ENCODE measurements around the gene CENPB. TPM values are rescaled to one million over a fixed set of nuclear protein-coding genes. Genes with fewer than 3 reads are reported as not detected.

The CENPB gene
- total RNA-seq, 1 donor from 2014 or later, result 78.4 TPM

DNA sequence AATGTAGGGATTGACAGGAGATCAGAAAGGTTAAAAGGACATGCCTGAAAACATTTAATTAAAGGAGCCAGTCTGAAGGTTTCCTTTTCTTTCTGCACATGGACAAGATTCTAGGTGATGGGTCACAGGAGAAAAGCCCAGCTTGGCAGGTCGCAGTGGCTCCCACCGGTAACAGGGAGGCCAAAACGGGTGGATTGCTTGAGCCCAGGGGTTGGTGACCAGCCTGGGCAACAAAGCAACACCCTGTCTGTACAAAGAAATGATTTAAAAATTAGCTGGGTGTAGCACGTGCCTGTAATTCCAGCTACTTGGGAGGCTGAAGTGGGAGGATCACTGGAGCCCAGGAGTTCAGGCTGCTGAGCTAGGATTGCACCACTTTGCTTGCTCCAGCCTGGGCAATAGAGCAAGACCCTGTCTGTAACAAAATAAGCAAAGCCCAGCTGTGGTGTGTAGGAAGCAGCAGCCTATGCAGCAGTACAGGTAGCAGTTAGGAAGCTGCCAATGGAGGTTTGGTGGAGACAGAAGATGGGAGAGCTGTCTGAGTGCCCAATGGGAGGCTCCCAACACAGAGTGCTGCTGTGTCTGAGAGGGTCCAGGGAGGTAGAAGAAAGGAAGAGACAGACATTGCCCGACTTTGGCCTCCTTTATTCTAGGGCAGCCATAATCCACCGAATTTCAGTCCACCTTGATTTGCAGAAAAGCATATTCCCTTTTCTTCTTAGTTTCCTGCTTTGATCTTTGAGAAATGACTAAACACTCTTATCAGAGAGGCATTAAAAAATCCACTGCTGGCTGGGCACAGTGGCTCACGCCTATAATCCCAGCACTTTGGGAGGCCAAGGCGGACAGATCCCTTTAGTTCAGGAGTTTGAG, 26.7 kb upstream of the CENPB start:
- intact Hi-C loops (cut with micrococcal nuclease), result loop anchor here (5.0 kb wide), 2 partner anchors 34 to 224 kb away; partner anchors contain the start of gene MAVS

DNA sequence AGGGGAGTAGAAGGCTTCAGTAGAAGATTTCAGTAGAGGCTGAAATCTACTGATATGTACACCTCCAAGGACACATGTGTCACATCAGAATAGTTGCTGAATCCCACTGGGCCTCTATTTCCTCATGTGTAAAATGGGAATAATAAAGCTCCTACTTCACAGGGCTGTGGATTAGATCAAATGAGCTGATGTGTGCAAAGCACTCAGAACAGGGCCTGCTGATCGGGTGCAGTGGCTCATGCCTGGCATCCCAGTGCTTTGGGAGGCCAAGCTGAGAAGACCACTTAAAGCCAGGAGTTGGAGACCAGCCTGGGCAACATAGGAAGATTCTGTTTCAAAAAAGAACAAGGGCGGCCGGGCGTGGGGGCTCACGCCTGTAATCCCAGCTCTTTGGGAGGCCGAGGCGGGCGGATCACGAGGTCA, 25.7 kb upstream of the CENPB start:
- intact Hi-C loops (cut with micrococcal nuclease), result loop anchor here (5.0 kb wide), 2 partner anchors 35 to 225 kb away; partner anchors contain the start of gene MAVS

DNA sequence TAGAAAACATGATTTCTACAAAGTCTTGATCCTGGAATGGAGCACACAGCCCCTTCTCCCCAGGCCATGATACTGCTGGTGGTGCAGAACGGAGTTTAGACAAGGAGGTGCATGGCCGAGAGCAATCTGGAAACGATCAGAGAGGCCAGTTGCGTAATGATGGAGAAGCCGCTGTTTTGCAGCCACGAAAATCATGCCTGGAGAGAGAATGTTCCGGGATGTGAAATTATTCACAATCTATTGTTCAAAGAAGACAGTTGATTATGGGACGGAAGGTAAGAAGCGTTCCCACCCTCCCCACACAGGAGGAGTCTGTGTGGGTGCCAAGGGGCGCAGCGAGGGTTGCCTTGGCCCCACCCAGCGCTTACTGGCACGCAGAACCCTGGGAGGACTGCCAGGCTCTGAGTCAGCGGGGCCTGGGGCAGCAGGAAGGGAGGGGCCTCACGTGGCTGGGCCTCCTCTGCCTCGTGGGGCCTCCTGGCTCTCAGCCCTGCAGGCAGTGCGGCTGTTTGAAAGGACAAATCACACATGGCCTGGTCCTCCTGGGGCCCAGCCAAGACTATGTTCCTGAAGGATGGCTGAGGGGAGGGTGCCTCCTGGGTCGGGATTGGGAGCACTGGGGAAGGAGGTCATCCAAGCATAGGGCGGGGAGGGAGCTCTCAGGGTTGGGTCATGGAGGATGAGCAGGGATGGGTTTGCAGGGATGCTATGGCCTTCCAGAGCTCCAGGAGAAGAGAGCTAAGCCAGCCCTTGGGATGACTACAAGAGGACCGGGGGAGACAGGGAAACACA, 25.1 kb upstream of the CENPB start:
- intact Hi-C loops (cut with micrococcal nuclease), result loop anchor here (1.0 to 5.0 kb wide), 6 partner anchors 9 to 226 kb away; partner anchors contain the start of genes AP5S1, CDC25B, MAVS and PANK2

DNA sequence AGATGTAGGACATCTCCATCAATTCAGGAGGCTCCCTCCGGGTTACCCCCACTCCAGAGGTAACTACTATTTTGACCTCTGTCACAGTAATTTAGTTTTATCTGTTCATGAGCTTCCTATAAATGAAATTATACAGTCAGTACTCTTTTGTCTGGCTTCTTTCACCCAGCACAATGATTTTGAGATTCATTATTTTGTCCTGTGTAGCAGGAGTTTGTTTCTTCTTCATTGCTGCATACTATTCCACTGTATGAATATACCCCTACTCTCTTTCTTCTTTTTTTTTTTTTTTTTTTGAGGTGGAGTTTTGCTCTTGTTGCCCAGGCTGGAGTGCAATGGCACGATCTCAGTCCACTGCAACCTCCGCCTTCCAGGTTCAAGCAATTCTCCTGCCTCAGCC, 22.0 kb upstream of the CENPB start:
- intact Hi-C loops (cut with micrococcal nuclease), result no loop called here

DNA sequence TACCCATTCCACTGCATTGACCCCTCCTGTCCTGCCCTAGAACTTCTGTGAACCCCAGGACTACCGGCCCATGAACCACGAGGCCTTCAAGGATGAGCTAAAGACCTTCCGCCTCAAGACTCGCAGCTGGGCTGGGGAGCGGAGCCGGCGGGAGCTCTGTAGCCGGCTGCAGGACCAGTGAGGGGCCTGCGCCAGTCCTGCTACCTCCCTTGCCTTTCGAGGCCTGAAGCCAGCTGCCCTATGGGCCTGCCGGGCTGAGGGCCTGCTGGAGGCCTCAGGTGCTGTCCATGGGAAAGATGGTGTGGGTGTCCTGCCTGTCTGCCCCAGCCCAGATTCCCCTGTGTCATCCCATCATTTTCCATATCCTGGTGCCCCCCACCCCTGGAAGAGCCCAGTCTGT, 18.2 kb upstream of the CENPB start:
- intact Hi-C loops (cut with micrococcal nuclease), result no loop called here

DNA sequence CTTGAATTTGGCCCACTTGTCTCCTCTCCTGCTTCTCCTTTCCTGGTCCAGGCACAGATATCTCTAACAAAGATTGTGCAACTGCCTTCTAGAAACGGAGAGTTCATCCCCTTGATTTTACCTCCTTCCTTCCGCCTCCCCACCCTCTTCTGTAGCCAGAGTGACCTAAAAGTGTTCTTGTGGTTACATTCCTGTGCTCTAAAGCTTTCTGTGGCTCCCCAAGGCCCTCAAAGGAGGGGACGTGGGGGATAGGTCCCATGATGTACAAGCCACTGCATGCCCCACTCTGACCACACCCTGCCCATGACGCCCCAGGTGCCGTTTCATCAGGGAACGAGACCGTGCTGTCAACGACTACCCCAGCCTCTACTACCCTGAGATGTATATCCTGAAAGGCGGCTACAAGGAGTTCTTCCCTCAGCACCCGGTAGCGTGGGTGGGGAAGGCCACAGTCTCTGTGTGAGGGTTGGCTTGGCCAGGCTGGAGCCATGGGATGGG, 17.8 kb upstream of the CENPB start:
- intact Hi-C loops (cut with micrococcal nuclease), result no loop called here

DNA sequence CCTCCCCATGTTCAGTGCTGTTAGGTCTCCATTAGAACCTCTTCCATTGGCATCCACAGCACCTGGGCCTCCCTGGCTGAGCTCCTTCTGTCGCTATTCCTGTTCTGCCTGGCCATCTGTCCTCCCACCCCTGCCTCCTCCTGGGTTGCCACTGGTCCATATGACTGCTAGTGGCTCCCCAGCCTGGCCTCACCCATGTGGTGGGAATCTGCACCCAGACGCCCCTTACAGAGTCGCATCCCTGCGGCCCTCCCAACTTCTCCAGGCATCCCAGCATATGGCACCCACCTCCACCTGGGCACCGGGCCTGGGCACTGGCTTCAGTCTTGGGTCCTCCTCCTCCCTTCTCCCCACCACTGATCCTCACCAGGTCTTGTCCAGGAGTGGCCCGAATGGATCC, 17.3 kb upstream of the CENPB start:
- intact Hi-C loops (cut with micrococcal nuclease), result no loop called here

DNA sequence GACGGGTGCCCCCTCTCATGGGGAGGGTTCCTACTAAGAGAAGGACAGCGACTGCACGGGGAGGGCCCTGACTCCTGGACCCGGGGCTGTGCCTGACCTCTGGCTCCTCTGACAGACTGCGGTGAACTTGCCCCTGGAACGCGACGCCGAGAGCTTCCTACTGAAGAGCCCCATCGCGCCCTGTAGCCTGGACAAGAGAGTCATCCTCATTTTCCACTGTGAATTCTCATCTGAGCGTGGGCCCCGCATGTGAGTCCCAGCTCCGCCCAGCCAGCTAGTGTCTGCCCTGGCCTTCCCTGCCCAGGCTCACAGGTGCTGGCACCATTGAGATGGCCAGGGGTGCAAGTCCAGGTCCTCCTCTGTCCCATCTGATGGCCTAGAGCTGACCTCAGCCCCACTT, 16.7 kb upstream of the CENPB start:
- intact Hi-C loops (cut with micrococcal nuclease), result no loop called here

DNA sequence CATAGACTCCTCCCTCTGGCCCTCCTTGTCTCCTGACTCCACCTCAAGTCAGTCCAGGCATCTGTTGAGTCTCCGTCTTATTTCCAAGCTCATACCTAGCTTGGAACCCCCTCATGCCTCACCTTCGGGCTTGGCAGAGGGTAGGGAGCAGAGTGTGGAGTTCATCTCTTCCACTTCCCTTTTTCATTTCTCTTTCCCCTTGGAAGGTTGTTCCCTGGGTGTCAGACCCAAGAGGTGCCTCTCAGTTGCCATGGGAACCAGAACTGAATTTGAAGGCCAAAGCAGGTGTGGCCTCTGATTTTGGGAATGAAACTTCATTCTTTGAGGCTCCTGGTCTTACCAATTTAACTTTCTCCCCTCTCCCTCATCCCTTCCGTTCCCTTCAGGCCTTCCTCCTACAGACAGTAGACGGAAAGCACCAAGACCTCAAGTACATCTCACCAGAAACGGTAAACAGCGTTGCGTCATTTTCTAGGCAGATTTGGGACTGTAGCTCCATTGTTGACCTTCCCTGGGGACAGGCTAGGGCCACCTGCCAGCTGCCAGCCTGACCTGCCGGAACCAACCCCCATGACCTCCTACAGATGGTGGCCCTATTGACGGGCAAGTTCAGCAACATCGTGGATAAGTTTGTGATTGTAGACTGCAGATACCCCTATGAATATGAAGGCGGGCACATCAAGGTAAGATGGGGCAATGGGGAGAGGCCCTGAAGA, 16.1 kb upstream of the CENPB start:
- intact Hi-C loops (cut with micrococcal nuclease), result no loop called here

DNA sequence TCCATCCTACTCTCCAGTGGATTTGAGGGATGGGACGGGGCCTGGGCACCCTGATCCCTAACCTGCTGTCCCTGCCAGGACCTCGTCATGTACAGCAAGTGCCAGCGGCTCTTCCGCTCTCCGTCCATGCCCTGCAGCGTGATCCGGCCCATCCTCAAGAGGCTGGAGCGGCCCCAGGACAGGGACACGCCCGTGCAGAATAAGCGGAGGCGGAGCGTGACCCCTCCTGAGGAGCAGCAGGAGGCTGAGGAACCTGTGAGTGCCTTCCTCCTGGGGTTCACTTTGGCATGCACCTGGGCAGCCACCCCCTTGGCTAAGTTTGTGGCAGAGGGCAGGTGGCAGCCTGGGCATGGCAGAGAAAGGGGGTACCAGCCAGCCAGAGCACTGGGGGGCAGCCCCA, 15.3 kb upstream of the CENPB start:
- intact Hi-C loops (cut with micrococcal nuclease), result no loop called here

DNA sequence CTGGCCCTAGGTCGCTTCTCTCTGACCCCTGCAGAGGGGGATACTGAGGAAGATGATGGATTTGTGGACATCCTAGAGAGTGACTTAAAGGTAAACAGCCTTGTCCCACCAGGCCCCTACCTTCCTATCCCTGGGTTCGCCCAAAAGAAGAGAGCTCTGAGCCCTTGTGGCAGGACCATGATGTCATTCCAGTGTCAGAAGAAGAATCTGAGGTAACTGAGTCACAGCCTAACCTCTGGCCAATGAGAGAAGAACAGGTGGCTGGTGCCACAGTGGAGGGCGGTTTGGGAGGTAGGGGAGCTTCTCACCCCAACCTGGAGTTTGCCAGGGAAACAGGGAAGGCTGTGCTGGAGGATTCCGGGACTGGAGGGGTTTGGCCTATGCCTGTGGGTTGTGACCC, 14.8 kb upstream of the CENPB start:
- intact Hi-C loops (cut with micrococcal nuclease), result no loop called here

DNA sequence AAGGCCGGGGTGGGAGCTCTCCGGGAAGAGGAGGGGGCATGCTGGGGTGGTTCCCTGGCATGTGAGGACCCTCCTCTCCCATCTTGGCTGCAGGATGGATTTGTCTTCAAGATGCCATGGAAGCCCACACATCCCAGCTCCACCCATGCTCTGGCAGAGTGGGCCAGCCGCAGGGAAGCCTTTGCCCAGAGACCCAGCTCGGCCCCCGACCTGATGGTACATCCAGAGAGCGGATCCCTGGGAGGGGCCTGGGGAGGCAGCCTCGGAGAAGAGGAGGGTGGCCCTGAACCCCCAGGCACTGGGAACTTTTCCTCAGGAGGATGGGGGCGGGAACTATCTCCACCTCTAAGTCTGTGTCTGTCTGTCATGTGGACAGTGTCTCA, 14.3 kb upstream of the CENPB start:
- intact Hi-C loops (cut with micrococcal nuclease), result no loop called here

DNA sequence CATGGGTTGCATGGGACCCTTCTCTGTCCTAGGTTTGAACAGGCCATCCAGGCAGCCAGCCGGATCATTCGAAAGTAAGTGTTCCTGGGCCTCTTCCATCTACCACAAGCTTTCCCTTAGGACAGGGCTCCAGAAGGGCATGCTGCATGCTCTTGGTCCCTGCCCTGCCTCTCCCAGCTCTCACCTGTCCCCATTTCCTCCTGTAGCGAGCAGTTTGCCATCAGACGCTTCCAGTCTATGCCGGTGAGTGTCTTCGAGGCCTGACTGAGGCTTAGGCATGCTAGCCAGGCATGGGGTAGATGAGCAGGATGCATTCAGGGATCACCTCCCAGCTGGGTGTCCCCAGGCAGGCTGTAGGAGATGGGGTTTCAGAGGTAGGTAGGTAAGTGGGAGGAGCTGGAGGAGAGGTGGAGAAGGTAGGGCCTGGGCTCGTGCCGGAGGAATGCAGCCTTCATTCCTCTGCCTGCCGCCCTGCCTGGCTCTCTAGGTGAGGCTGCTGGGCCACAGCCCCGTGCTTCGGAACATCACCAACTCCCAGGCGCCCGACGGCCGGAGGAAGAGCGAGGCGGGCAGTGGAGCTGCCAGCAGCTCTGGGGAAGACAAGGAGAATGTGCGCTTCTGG, 13.8 kb upstream of the CENPB start:
- intact Hi-C loops (cut with micrococcal nuclease), result no loop called here

DNA sequence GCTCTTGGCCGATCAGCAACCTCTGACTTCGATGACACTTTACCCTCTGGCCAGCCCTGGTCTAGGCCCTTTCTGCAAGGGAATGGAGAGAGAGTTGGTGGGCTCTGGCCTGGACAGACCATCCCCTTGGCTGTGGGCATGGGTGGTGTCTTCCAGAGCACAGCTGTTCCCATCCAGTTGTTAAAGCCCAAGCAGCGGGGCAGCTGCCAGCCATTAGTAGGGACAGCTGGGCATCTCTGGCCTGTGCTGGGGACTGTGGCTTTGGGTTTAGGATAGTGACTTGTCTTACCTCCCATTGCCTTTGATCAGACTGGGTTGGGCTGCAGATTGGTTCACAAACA, 12.3 kb upstream of the CENPB start:
- intact Hi-C loops (cut with micrococcal nuclease), result loop anchor here (5.0 kb wide), 2 partner anchors 108 to 392 kb away; partner anchors contain the start of gene DNAAF9

DNA sequence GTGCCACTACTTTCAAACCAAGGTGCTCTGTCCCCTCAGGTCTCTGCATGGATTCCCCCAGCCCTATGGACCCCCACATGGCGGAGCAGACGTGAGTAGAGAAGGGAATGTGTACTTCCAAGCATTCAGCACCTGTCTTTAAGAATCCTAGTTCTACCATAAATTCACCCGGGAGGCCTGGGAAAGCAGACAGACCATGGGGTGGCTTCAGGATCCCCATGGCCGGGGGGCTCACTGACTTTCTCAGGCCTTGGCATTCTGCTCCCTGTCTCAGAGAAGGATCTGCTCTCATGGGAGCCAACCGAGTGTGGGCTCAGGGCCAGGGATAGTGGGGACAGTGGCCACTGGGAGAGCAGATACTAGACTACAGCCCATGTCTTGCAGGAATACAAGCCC, 11.8 kb upstream of the CENPB start:
- intact Hi-C loops (cut with micrococcal nuclease), result loop anchor here (5.0 kb wide), 2 partner anchors 109 to 391 kb away; partner anchors contain the start of gene DNAAF9

DNA sequence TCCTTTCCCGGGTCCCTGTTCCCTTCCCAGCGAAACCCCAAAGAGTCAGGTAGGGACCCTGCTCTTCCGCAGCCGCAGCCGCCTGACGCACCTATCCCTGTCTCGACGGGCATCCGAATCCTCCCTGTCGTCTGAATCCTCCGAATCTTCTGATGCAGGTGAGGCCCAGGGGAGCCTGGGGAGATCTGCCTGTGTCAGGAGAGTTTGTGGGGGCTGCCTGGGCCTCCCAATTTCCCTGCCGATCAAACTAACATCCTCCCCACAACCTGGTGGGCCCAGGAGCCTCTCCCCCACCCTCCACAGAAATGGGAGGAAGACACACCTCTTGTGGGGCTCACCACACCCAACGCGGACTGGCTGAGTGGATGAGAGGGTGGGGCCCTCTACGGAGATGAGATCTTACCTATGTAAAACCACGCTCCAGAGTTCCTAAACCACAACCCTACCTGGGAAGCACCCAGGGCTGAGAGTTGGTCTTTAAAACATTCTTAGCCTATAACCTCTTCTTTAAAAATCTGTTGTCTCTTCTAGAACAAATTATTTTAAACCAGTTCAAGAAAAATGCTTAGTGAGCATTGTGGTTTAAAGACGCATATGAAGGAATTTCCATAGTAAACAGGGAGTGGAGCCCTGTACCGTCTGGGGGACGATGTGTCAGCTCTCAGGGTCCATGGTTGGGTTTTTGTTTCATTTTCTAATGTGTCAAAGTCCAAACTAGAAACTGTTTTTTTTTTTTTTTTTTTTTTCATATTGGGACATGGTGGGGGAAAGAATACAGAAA, 11.2 kb upstream of the CENPB start:
- intact Hi-C loops (cut with micrococcal nuclease), result loop anchor here (2.0 to 5.0 kb wide), 4 partner anchors 17 to 390 kb away; partner anchors contain the start of genes DNAAF9, PANK2 and SPEF1

DNA sequence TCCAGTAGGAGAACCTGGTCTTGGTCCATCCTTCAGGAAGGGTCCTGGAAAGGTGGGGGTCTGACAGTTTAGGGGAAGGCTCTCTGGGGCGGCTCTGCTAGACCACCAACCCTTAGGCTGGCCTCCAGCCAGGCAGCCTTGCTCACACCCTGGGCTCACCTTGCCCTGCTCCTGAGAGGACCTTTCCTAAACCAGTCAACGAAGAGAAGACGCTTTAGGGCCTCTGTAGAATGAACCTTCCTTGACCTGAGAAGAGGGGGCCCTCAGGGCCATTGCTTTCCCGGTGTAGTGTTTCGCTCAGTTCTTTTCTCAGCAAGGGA, 10.6 kb upstream of the CENPB start:
- intact Hi-C loops (cut with micrococcal nuclease), result loop anchor here (2.0 to 5.0 kb wide), 4 partner anchors 16 to 390 kb away; partner anchors contain the start of genes DNAAF9, PANK2 and SPEF1

DNA sequence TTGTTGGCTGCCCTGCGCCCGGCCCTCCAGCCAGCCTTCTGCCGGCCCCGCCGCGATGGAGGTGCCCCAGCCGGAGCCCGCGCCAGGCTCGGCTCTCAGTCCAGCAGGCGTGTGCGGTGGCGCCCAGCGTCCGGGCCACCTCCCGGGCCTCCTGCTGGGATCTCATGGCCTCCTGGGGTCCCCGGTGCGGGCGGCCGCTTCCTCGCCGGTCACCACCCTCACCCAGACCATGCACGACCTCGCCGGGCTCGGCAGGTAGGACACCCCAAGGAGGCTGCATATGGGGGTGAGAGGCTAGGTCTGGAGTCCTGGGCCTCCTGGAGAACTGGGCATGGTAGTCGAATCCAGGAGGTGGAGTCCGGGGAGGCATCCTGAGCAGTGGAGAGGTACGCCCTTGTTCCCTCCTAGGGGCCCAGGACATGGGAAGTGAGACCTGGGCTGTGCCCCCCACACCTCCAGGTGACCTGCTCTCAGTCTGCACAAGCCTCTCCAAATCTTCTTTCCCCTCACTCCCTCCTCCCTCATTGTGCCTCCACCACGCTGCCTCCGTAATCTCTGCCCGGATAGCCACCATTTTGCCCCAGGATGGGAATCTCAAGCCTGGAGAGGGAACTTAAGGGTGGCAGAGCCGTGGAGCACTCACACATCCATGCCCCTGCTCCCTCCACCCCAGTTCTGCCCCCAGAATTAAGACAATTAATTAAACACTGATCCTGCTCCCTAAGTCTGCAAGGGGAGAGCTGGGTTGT, 10.1 kb upstream of the CENPB start:
- intact Hi-C loops (cut with micrococcal nuclease), result loop anchor here (1.0 to 5.0 kb wide), 8 partner anchors 15 to 389 kb away; partner anchors contain the start of genes AP5S1, DNAAF9, MAVS and PANK2
